Measurements from ENCODE around the gene KLK15. TPM values are rescaled to one million over a fixed set of nuclear protein-coding genes. Genes with fewer than 3 reads are reported as not detected.

The KLK15 gene
- polyA plus RNA-seq, 2 of the 4 experiments (the other 2 are of a cell fraction) = not detected

GRCh38 chr19:50794876-50795663 is 38.3 kb downstream of the KLK15 start:
- Histone ChIP-seq H3K4me2 (0 out of 3 replicates have a peak overlapping the region, but pooled peaks have one; percentile 0), H3K4me1 (peaks cover 9% of the 10 kb centered on the region; the same call in 2 of the 3 replicates), H3K4me3 (no peak overlapping the region), H3K27ac (no peak overlapping the region), H3K9me3 (no peaks in the 10 kb centered on the region)
- ATAC-seq = peak; percentile 31 to 62
- WGBS (ENCODE audit: missing lambda C conversion rate) = 59% methylated on average over 14 of the region's 18 CpGs
- CTCF ChIA-PET = interaction anchor here (0.7 to 11.9 kb wide), 6 partner anchors 10 to 257 kb away, joined by 3 to 121 read pairs (median 3); no protein-coding TSS in a partner anchor
- DNase-seq (ENCODE audit: low read depth in 1 of 2, low spot score in 1 of 2) = peak in 1 of 2 experiments; percentile 67
- POLR2A ChIA-PET = interaction anchor here (0.6 to 3.1 kb wide), 4 partner anchors 9 to 127 kb away, joined by 3 to 26 read pairs (median 6); no protein-coding TSS in a partner anchor
- FAIRE-seq = peak; percentile 13
- no peak; the same call in 1 of the 2 replicates for TF ChIP-seq TFCP2L1 (CRISPR knock-in tag; IDR thresholded peaks at IDR 0.05)
- TF ChIP-seq E2F6 (IDR thresholded peaks at IDR 0.05; ENCODE audit: borderline replicate concordance, low read depth) = no peak
- TF ChIP-seq MAX (IDR thresholded peaks at IDR 0.05) = peak; percentile 45
- no peak; the same call in 2 of the 3 replicates for TF ChIP-seq CTCF (IDR thresholded peaks at IDR 0.05)
- no peak for TF ChIP-seq EHF (CRISPR knock-in tag; IDR thresholded peaks at IDR 0.05)
- TF ChIP-seq ZSCAN20 (CRISPR knock-in tag; IDR thresholded peaks at IDR 0.05) = no peak
- TF ChIP-seq ESRRA (IDR thresholded peaks at IDR 0.05; ENCODE audit: borderline replicate concordance, low read length) = no peak
- peak; percentile 69 for TF ChIP-seq RARB (CRISPR knock-in tag; IDR thresholded peaks at IDR 0.05)
- TF ChIP-seq KDM1A (IDR thresholded peaks at IDR 0.05; ENCODE audit: low read depth) = no peak
- no peak for TF ChIP-seq HOXB5 (CRISPR knock-in tag; IDR thresholded peaks at IDR 0.05)
- peak; percentile 79; the same call in 1 of the 2 replicates for TF ChIP-seq FOSB (CRISPR knock-in tag; IDR thresholded peaks at IDR 0.05)
- TF ChIP-seq FOSL2 (IDR thresholded peaks at IDR 0.05) = no peak
- no peak for TF ChIP-seq FOSL2 (CRISPR knock-in tag; IDR thresholded peaks at IDR 0.05)
- TF ChIP-seq JUNB (IDR thresholded peaks at IDR 0.05) = no peak
- TF ChIP-seq USF2 (IDR thresholded peaks at IDR 0.05) = no peak
- no peak for TF ChIP-seq KDM5A (IDR thresholded peaks at IDR 0.05)
- TF ChIP-seq CEBPB (IDR thresholded peaks at IDR 0.05) = no peak
- no peak for TF ChIP-seq NPAS2 (CRISPR knock-in tag; IDR thresholded peaks at IDR 0.05; ENCODE audit: borderline replicate concordance)
- 0 out of 2 replicates have a peak, but pooled peaks have one; percentile 5 for TF ChIP-seq ATOH8 (CRISPR knock-in tag; IDR thresholded peaks at IDR 0.05; ENCODE audit: low read depth)
- no peak for TF ChIP-seq EP300 (IDR thresholded peaks at IDR 0.05)
- TF ChIP-seq HES2 (IDR thresholded peaks at IDR 0.05) = no peak
- TF ChIP-seq HOXB13 (CRISPR knock-in tag; IDR thresholded peaks at IDR 0.05; ENCODE audit: low read depth) = no peak
- TF ChIP-seq RAD21 (conservative IDR thresholded peaks at IDR 0.05 in 1 of 2, IDR thresholded peaks at IDR 0.05 in 1 of 2) = no peak
- TF ChIP-seq MAFK (IDR thresholded peaks at IDR 0.05; ENCODE audit: partially characterized antibody) = peak; percentile 7
- no peak for TF ChIP-seq CHD2 (IDR thresholded peaks at IDR 0.05; ENCODE audit: low read length, partially characterized antibody)
- TF ChIP-seq ZC3H11A (IDR thresholded peaks at IDR 0.05) = no peak
- no peak for TF ChIP-seq BHLHE40 (IDR thresholded peaks at IDR 0.05; ENCODE audit: low read depth, low read length)
- TF ChIP-seq ZNF302 (CRISPR knock-in tag; IDR thresholded peaks at IDR 0.05) = no peak
- TF ChIP-seq PBX3 (IDR thresholded peaks at IDR 0.05) = peak; percentile 86; the same call in 1 of the 2 replicates
- TF ChIP-seq JUN (IDR thresholded peaks at IDR 0.05) = peak; percentile 56 to 91
- TF ChIP-seq SMC3 (IDR thresholded peaks at IDR 0.05) = no peak; the same call in 2 of the 3 replicates
- TF ChIP-seq NR3C1 (IDR thresholded peaks at IDR 0.05) = no peak

Data from A549 (cell line).